Measurements from ENCODE around the gene CCL8. TPM values are rescaled to one million over a fixed set of nuclear protein-coding genes. Genes with fewer than 3 reads are reported as not detected.

The CCL8 gene
- total and polyA plus RNA-seq, 10 of the 15 experiments (the other 5 are each of a cell fraction or from before 2014, with no cell fraction given): not detected

DNA sequence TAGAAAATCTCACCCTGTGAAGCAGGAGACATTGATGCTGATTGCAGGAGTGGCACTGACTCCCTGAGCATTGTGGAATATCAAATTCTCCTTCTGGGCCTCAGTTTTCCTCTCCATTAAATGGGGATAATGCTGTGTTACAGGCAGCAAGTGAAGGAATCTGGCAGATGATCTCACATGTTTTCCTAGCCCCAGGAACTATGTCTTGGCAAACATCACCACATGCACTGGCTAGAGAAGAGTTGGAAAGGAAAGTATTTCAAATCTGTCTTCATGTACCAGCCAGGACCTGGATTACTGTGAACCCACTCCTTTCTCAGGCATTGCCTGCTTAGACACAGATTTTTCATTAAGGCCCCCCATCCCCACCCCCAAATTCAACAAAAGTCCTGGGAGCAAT lies 13.6 kb upstream of the CCL8 start (continued):
- TF ChIP-seq, protein P1, sequence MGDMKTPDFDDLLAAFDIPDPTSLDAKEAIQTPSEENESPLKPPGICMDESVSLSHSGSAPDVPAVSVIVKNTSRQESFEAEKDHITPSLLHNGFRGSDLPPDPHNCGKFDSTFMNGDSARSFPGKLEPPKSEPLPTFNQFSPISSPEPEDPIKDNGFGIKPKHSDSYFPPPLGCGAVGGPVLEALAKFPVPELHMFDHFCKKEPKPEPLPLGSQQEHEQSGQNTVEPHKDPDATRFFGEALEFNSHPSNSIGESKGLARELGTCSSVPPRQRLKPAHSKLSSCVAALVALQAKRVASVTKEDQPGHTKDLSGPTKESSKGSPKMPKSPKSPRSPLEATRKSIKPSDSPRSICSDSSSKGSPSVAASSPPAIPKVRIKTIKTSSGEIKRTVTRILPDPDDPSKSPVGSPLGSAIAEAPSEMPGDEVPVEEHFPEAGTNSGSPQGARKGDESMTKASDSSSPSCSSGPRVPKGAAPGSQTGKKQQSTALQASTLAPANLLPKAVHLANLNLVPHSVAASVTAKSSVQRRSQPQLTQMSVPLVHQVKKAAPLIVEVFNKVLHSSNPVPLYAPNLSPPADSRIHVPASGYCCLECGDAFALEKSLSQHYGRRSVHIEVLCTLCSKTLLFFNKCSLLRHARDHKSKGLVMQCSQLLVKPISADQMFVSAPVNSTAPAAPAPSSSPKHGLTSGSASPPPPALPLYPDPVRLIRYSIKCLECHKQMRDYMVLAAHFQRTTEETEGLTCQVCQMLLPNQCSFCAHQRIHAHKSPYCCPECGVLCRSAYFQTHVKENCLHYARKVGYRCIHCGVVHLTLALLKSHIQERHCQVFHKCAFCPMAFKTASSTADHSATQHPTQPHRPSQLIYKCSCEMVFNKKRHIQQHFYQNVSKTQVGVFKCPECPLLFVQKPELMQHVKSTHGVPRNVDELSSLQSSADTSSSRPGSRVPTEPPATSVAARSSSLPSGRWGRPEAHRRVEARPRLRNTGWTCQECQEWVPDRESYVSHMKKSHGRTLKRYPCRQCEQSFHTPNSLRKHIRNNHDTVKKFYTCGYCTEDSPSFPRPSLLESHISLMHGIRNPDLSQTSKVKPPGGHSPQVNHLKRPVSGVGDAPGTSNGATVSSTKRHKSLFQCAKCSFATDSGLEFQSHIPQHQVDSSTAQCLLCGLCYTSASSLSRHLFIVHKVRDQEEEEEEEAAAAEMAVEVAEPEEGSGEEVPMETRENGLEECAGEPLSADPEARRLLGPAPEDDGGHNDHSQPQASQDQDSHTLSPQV (IDR thresholded peaks at IDR 0.05): no peak
- TF ChIP-seq BMI1 (IDR thresholded peaks at IDR 0.05; ENCODE audit: borderline replicate concordance) (no peak), TCF12 (IDR thresholded peaks at IDR 0.05; ENCODE audit: low read depth, low read length) (no peak), RCOR1 (conservative IDR thresholded peaks at IDR 0.05; ENCODE audit: low read depth, low read length) (no peak)

DNA sequence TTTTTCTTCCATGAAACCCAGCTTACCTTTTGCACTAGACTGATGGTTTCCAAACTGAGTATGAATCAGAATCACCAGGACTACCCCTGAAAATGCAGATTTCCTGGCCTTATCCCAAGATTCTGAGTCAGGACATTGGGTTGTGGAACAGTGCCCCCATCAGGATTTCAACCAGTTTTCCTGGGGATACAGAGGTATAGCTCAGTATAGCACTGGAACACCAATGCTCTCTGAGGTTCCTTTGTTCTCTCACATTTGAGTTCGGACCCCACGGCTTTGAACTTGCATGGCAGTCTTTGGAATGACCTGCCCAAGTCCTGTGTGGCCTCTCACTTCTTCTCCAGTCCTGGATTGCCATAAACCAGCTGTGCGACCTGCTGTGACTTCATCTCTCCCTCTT lies 12.8 kb upstream of the CCL8 start:
- DNase-seq (ENCODE audit: low read depth, low spot score) (no peak), ATAC-seq (no peak), FAIRE-seq (no peak)
- intact Hi-C loops (cut with micrococcal nuclease; ENCODE audit: unreplicated experiment): no loop called here
- Histone ChIP-seq H3K36me3 (ENCODE audit: control insufficient read depth in 2 of 2, insufficient read depth in 2 of 2, low read length in 1 of 2) (no peaks in the 10 kb centered on the region), H3K27me3 (replicated peaks in 1 of 2; ENCODE audit: control insufficient read depth in 2 of 2, insufficient read depth in 2 of 2, low read length in 1 of 2) (peaks cover 0 to 4% of the 10 kb centered on the region in 2 experiments; a peak in 3 of 4 replicates), H3K4me3 (no peak overlapping the region), H3K27ac (ENCODE audit: control insufficient read depth, insufficient read depth) (no peak overlapping the region), H3K4me1 (ENCODE audit: control insufficient read depth, insufficient read depth, low read length) (no peaks in the 10 kb centered on the region), H3K79me2 (ENCODE audit: control insufficient read depth, insufficient read depth, low read length) (no peaks in the 10 kb centered on the region), H3K9ac (ENCODE audit: control insufficient read depth, insufficient read depth, low read length) (no peak overlapping the region), H2AFZ (ENCODE audit: control insufficient read depth, low read depth, low read length) (no peak overlapping the region), H3K4me2 (ENCODE audit: control insufficient read depth, insufficient read depth) (no peak overlapping the region), H3K9me3 (replicated peaks; ENCODE audit: control insufficient read depth, insufficient read depth, low read length) (no peaks in the 10 kb centered on the region), H4K20me1 (ENCODE audit: control insufficient read depth, insufficient read depth) (no peaks in the 10 kb centered on the region)
- ChIA-PET CTCF (interaction anchor here (1.2 to 1.6 kb wide), 3 partner anchors 14 to 106 kb away, joined by 4 to 6 read pairs (median 5); no protein-coding TSS in a partner anchor), SMC1A (ENCODE audit: uncharacterized antibody, unreplicated experiment) (interaction anchor here (1.2 to 1.3 kb wide), 2 partner anchors 106 to 115 kb away, joined by 3 to 4 read pairs; no protein-coding TSS in a partner anchor), RAD21 (ENCODE audit: unreplicated experiment) (no interaction called here), POLR2A (no interaction called here)
- 6% methylated on average over 3 of the region's 3 CpGs for WGBS (ENCODE audit: insufficient coverage, insufficient replicate concordance, low lambda C conversion rate, missing lambda C conversion rate)
- in situ Hi-C loops (cut with MboI): no loop called here
- BruUV-seq (replicated peaks): no TSS peak
- TF ChIP-seq BACH1 (IDR thresholded peaks at IDR 0.05; ENCODE audit: borderline replicate concordance): no peak
- no peak for TF ChIP-seq SMARCA5 (IDR thresholded peaks at IDR 0.05)
- no peak for TF ChIP-seq CBFB (IDR thresholded peaks at IDR 0.05; ENCODE audit: low read depth)
- TF ChIP-seq KLF5 (IDR thresholded peaks at IDR 0.05; ENCODE audit: partially characterized antibody): no peak
- TF ChIP-seq, protein P2, sequence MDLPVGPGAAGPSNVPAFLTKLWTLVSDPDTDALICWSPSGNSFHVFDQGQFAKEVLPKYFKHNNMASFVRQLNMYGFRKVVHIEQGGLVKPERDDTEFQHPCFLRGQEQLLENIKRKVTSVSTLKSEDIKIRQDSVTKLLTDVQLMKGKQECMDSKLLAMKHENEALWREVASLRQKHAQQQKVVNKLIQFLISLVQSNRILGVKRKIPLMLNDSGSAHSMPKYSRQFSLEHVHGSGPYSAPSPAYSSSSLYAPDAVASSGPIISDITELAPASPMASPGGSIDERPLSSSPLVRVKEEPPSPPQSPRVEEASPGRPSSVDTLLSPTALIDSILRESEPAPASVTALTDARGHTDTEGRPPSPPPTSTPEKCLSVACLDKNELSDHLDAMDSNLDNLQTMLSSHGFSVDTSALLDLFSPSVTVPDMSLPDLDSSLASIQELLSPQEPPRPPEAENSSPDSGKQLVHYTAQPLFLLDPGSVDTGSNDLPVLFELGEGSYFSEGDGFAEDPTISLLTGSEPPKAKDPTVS (IDR thresholded peaks at IDR 0.05; ENCODE audit: low read depth, low read length): no peak
- no peak for TF ChIP-seq STAT3 (IDR thresholded peaks at IDR 0.05; ENCODE audit: low read depth, low read length)
- TF ChIP-seq, protein P3, sequence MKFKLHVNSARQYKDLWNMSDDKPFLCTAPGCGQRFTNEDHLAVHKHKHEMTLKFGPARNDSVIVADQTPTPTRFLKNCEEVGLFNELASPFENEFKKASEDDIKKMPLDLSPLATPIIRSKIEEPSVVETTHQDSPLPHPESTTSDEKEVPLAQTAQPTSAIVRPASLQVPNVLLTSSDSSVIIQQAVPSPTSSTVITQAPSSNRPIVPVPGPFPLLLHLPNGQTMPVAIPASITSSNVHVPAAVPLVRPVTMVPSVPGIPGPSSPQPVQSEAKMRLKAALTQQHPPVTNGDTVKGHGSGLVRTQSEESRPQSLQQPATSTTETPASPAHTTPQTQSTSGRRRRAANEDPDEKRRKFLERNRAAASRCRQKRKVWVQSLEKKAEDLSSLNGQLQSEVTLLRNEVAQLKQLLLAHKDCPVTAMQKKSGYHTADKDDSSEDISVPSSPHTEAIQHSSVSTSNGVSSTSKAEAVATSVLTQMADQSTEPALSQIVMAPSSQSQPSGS (IDR thresholded peaks at IDR 0.05; ENCODE audit: low read length): no peak
- TF ChIP-seq CREM (IDR thresholded peaks at IDR 0.05; ENCODE audit: low read depth): no peak
- no peak for TF ChIP-seq ZNF207 (IDR thresholded peaks at IDR 0.05; ENCODE audit: borderline replicate concordance)
- TF ChIP-seq RBBP5 (conservative IDR thresholded peaks at IDR 0.05): no peak
